Lung microvascular endothelial cell (primary cell): Measurements from ENCODE around the gene SARNP. TPM values are rescaled to one million over a fixed set of nuclear protein-coding genes. Genes with fewer than 3 reads are reported as not detected.
"Not testable (repeated sequence)": the region's sequence is repeated elsewhere in the genome, so short reads cannot be mapped to it uniquely, and the experiment has no call there.

ENCODE experiments used
- DNase-seq, 2 donors: peaks; one replicate each; pipeline versions ENCODE4 v3.0.0 to v3.0.0-alpha.2; 2010; ENCODE audit warnings: low read depth in 2 of 2
- total RNA-seq: library from RNA; depleted of rRNA; stranded (reverse); fragments of >200 nt; gene quantifications from 2 replicates; pipeline ENCODE4 v1.2.1, GENCODE V29; 2014

The SARNP gene, protein sequence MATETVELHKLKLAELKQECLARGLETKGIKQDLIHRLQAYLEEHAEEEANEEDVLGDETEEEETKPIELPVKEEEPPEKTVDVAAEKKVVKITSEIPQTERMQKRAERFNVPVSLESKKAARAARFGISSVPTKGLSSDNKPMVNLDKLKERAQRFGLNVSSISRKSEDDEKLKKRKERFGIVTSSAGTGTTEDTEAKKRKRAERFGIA
- total RNA-seq, result 74.0 and 95.0 TPM in 2 replicates

DNA sequence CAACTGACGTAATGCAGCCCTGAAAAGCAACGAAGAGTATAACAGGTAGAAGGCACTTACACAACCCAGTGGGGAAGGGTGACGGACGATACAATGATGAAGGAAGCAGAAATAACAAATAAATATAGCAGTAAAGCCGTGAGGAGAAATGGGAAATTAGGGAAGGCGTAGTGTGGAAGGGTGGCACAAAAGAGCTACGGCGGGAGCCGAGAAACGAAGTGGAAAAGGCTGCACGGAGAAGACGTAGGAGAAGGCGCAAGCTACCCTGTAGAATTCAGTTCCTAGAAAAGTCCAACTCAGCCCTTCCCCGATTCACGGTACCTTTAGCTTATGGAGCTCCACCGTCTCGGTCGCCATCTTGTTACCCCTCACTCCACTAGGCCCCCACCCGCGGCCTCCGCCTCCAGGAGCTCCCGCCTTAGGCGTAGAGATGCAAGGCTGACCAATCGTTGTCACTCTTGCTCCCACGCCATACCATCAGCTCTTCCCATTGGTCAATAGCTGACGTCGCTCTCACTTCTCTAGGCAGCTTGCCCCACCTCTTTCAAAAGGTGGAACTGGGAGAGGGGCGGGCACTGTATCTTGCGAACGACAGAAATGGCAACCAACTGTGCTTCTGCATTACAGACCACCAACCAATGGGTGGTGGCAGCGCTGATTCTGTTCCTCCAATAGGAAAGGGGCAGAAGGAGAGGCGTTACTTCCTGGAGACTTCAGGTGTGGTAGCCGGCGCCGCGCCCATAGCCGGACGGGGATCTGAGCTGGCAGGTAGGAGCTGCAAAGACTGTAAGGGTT, at the start of gene SARNP, which contains the start of gene ORMDL2:
TSS of gene SARNP (minus strand) at position 380 of the 795 bp plus-strand sequence. CDS start at position 357, 23 bp downstream.
TSS of gene ORMDL2 (plus strand) at position 697 of the 795 bp plus-strand sequence. CDS start 959 bp downstream, outside the sequence.
- peak; percentile 100 for DNase-seq

DNA sequence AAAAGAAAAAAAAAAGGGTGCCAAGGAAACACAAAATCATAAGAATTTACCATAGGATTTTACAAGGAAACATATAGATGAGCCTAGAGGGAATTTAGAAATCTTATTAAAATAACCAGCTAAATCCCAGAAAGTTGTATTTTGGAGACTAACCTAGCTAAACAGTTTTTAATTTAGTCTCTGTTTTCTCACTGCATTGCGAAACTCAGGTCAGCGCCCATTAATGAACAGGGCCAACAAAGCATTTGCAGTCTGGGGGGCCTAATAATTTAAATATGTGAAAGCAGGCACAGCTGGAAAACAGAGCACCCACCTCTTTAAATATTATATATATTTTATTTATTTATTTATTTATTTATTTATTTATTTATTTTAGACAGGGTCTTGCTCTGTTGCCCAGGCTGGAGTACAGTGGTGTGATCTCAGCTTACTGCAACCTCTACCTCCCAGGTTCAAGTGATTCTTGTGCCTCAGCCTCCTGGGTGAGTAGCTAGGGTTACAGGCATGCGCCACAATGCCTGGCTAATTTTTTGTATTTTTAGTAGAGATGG, 49.0 kb upstream of the SARNP start:
- not testable (repeated sequence) for DNase-seq

DNA sequence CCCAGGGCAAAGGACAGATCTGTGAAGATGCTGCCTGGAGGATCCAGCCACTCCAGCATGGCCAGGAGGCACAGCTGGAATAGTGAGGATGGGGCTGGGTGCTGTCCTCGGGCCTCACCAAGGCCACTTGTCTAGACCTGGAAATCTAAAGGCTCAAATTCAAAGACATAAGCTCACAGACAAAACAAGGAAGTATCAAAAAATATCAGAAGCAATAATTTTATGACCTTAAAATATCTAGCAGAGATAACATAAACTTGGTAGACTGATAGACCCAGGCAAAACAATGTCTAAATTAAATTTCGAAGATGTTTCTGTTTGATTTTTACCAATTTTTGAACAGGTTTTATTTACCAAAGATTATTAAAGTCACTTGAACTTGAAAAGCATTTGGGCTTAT, 47.8 kb upstream of the SARNP start:
- DNase-seq, result no peak

DNA sequence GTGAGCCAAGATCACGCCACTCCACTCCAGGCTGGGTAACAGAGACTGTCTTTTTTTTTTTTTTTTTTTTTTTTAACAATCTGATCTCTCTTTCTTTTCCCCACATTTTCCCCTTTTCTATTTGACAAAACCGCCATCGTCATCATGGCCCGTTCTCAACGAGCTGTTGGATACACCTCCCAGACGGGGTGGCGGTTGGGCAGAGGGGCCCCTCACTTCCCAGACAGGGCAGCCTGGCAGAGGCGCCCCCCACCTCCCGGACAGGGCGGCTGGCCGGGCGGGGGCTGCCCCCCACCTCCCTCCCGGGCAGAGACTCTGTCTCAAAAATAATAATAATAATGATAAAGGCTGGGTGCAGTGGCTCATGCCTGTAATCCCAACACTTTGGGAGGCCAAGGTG, 45.4 kb upstream of the SARNP start:
- not testable (repeated sequence) for DNase-seq

DNA sequence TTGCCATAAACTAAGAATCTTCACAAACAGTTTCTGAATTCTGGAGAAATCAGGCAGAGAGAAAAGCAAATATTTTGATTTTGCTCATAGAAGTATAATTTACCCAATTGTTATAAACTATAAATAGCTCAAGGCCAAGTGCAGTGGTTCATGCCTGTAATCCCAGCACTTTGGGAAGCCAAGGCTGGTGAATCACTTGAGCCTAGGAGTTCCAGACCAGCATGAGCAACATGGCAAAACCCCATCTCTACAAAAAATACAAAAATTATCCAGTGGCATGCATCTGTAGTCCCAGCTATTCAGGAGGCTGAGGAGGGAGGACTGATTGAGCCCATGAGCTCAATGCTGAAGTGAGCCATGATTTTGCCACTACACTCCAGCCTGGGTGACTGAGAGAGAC, 44.8 kb upstream of the SARNP start:
- DNase-seq, result no peak

DNA sequence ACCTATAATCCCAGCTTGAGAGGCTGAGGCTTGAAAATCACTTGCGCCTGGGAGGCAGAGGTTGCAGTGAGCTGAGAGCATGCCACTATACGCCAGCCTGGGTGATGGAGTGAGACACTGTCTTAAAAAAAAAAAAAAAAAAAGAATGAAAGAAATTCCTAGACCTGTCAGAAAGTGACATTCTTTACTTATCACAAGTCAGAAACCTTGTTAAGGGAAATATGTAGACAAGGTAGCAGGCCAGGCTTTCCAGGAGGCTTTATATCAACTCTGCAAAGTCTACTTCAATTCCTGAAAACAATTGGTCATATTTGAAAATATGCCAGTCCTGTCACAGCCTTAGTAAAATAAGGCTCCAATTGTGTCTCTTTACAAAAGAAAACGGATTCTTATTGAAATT, 44.3 kb upstream of the SARNP start:
- DNase-seq, result no peak

DNA sequence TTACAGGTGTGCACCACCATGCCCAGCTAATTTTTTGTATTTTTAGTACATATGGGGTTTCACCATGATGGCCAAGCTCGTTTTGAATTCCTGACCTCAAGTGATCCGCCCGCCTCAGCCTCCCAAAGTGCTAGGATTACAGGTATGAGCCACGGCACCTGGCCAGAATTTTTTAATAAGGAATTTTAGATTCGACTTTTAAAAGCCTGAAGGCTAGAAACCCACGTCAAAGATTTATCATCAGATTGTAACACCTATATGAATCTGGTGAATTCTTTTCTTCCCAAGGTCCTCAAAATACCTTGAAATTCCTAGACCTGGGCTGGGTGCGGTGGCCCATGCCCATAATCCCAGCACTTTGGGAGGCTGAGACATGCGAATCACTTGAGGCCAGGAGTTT, 43.9 kb upstream of the SARNP start:
- no peak for DNase-seq

DNA sequence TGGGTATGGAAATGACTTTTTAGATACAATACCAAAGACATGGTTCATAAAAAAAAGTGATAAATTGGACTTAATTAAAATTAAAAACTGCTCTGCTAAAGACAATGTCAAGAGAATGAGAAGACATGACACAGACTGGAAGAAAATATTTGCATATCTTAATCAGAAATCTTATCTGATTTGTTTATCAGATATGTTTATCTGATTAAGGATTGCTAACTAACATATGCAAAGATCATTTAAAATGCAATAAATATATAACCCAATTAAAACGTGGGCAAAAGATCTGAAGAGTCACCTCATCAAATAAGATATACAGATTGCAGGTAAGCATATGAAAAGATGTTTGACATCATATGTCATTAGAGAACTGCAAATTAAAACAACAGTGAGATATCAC, 35.2 kb upstream of the SARNP start:
- DNase-seq, result no peak

DNA sequence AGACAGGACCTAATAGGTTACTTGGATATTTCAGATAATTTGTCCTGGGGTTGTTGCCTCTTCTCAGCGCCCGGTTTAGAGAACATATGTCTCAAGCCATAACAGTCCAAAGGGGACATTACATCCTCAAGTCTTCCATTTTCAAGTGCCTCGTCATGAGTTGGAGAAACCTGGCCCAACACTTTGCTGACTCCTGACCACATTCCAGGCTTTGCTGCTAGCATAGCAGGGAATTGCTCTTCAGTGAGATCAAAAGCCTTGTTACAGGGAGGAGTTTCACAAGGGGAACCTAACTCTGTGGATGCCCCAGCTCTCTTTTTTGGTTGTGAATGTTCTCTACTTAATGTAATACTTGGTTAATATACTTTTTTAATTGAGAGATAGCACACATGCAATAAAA, 33.4 kb upstream of the SARNP start:
- DNase-seq, result no peak

DNA sequence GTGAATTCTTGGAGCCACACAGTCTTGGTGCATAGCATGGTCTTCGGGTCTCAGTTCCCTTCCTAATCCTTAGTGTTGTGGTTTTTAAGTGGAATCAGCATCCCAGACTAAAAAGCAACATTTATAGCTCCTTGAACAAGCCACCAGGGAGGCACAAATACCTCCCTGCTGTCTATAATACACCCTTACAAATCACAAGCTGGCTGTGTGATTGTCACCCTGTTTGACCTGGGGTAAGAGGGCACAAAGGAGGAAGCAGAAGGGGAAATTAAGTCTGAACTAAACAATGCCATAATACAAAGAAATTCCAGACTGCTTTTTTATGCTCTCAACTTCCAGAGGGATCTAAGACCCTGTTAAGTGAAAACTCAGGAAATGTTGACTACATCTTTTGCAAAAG, 32.9 kb upstream of the SARNP start:
- DNase-seq, result no peak

DNA sequence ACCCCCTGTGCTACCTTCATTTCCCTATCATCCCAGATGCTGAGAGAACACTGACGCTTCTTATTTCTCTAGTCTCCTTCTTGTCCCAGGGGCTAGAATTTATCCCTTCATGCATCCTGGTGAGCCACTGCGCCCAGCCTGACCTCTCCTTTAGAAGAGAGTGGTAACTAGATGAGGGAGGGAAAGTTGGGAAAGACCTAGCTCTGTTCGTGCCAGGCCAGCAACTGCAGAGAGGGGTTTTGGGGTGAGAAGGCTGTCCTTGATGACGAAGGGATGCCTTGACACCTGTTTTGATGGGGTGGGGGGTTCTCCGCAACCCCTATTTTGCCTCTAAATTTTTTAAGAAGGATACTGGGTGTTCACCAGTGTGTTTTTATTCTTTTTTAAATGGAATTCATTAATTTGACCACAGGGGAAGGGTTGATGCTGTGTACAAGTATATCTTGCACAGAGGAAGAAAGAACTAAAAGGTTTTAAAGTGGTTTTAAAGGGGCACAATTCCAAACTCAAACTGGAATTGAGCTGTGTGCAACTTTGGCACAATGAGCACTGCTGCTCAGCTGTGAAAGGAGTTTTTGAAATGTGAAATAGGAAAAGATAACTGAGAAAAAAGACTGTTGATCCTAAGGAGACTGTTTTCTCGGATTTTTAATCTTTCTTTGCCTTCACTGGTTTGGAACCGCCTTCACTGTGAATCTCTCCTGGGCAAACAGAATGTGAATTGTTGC, 32.3 kb upstream of the SARNP start:
- DNase-seq, result no peak

DNA sequence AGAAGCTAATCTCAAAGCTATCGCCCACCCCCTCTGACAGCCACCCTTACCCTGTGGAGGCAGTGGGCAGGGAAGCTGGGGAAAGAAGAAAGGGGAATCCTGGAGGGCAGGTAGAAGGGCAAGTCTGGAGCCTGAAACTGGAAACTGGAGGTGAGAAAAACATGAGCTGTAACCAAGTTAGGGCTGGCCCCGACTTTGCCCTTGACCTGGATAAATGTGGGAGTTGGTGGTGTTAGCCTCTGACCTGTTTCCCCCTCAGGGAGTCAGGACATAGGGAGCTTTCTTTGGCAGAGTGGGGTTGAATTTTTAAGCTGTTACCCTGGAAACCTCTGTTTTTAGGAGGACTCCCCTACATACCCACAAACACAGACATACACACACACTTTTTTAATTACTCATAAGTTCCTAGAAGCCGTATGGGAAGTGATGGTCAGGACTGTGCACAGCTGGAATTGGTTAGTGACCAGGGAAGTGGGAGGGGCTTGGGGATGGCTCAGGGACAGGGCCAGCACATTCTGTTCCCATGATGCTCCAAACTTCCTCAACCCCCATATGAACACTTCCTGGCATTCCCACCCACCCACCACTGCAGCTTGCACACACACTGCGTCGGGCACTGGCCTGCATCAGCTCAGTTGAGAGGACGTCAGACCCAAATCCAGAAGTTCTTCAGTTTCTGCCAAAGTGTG, 30.2 kb upstream of the SARNP start:
- DNase-seq, result peak; percentile 98 to 100

DNA sequence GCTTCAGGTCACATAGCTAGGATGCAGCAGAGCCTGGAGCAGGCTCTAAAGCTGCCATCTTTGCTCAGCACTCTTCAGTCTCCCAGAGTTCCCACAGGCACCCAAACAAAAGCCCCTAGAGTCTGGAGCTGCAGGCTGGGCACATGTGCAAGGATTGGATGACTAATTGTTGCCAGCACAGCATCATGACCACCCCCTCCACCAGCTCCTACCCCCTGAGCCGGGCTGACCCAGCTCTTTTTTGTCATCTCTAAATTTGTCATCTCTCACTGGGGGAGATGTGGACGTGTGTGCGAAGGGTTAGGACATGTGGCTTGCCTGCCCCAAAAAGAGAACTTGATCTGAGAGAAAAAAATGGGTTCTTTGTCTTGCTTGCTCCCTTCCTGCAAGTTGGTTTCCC, 29.5 kb upstream of the SARNP start:
- DNase-seq, result peak; percentile 45 to 79

DNA sequence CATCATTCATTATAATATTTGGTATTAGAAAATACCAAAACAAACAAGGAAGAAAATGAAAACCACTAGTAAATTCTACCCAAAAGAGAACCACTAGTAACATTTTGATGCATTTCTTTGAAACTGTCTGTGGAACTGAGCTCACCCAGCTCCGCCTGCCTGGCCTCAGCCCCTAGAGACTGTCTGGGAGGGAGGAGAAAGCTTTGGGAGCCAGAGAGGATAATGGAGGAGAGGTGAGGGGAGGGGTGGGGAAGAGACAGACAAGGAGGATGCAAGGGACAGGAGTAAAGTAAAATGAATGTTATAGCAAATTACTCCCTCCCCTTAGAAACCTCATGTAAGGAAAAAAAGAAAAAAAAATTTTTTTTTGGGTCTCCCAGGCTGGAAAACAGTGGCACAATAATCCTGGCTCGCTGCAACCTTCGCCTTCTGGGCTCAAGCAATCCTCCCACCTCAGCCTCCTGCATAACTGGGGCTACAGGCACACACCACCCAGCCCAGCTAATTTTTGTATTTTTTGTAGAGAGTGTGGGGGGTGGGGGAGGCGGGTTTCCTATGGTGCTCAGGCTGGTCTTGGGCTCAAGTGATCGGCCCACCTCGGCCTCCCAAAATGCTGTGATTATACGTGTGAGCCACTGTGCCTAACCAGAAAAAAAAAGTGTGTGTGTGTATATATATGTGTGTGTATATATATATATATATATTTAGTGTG, 28.4 kb upstream of the SARNP start:
- DNase-seq, result no peak

DNA sequence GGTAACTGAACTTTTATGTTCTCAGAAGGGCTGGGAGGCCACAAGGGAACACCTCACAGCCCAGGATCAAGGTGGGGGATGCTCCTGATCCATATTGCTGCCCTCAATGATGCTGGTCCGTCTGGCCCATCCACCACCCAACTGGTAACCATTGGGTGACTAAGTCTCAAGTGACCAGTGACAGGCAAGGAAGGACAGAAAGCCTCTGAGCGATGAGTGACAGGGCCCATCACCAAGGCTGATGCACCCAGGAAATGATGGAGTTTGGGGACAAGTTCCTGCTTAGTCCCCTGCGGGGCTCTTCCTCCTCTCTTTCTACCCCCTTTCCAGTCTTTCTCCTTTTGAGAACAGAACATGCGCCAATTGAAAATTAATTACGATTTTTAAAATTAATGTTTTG, 27.8 kb upstream of the SARNP start:
- DNase-seq, result no peak

DNA sequence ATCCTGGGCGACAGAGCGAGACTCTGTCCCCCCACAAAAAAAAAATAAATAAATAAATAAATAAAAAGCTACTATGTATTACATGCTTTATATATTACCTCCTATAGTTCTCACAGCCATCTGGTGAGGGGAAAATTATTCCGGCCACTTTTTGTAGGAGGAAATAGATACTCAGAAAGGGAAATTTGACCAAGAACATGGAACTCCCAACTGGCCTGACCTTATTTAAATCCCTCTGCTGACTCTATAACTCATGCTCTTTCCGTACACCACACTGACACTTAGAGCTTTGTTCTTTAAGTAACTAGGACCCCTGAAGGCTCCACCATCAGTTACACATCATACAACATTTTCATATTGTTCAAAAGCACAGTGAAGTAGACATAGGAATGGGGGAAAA, 27.4 kb upstream of the SARNP start:
- no peak for DNase-seq

DNA sequence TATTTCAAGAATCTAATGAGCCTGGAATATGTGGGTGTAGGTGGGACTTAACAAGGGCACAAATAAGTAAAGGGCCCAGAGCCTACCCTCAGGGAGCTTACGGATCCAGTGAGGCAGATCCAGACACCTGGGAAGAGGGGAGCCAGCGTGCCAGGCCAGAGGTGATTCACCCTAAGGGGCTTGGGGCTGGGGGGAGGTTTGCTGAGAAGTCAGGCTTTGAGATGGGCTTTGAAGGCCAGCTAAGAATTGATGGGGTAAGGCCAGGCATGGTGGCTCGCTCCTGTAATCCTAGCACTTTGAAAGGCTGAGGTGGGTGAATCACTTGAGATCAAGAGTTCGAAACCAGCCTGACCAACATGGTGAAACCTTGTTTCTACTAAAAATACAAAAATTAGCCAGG, 25.9 kb upstream of the SARNP start:
- no peak for DNase-seq

DNA sequence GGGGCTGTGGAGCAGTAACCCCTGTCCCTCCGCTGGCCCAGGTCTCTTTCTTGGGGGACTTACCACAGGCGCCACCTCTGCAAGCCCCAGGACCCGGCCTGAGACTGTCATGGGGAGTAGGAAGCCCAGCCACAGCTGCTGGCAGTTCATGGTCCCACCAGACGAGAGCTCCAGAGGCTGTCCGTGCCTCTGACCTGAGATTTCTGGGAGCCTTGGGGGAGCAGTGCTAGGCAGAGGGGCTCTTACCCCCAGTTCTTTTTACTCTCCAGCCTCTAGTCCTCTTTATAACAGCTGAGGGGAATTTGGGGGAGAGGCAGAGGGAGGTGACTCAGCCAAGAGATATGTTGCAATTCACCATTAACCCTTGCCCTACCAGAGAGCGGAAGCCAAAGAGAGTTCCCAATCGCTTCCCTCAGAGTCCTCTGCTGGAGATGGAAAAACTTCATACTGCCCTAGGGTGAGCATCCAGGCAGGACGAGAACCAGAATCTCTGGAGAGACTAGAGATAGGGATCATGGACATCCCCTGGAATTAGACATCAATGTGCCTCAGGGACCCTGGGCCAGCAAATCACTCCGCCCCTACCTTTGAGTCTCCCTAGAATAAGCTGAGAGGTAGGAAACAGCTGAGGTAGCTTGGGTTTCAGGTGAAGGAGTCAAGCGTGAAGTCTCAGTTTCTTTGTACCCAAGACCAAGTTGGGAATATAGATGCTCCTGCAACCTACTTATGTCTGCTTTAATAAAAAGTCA, 25.3 kb upstream of the SARNP start, which contains the start of gene MMP19:
TSS of gene MMP19 (minus strand) at position 256 of the 749 bp plus-strand sequence. CDS start at position 150, 106 bp downstream.
- peak; percentile 63 to 67 for DNase-seq

DNA sequence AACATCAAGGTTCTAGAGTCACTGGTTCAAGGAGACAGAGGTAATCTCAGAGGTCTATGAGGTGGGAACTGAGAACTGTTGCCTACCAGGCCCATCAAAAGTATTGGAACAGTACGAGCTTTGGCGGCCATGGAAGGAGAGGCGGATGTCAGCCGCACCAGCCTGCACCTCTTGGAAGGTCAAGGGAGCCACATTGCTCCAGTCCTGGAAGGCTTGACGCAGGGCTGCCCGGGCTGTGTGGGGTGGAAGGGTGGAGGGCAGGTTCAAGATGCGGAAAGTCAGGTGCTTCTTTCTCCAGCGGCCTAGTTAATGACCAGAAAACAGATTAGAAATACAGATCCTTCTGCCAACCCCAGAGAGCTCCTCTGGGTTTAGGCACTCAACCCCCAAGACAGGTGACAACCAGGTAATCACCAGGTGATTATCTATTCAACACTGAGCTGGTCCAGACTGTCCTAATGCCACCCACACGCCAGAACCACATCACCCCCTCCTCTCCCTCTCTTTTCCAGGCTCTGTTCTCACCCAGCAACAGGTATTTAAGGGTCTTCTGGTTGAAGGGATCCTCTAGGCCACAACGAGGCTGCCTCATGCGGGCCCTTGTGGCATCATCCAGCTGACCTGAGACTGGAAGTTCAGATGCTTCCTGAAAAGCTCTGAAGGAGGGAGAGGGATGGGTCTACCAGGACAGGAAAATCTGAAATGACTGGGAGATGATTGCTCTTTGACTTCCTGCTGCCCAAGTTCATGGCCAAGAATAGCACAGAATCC, 23.2 kb upstream of the SARNP start:
- no peak for DNase-seq
